GM21717 (cell line): ENCODE measurements around the gene SEMA7A.
"Not testable (repeated sequence)": the region's sequence is repeated elsewhere in the genome, so short reads cannot be mapped to it uniquely, and the experiment has no call there.

Experiments
- ATAC-seq: cut with Tn5 transposase; IDR thresholded peaks from one replicate; pipeline ENCODE4 v1.9.1; 2021; ENCODE audit warnings: mild to moderate bottlenecking, moderate library complexity; ENCODE audit not compliant: unreplicated experiment

Gene SEMA7A

DNA sequence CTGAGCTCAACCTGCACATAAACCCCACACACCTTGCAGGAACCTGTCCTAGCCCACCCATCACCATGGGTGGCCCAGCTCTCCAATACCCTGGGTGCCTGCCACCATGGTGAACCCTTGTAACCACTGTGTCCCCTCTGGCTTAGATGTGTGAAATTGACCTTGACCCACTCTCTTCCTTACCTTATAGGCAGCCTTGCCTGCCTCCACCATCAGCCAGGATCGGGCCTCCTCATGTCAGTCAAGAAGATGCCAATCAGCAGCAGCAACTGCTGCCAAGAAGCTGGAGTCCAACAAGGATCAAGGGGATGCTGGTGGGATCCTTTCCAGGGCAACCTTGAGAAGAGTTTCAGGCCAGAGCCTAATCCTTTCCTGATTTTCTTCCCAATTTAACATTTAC, 57.5 kb downstream of the SEMA7A start:
- no peak for ATAC-seq

DNA sequence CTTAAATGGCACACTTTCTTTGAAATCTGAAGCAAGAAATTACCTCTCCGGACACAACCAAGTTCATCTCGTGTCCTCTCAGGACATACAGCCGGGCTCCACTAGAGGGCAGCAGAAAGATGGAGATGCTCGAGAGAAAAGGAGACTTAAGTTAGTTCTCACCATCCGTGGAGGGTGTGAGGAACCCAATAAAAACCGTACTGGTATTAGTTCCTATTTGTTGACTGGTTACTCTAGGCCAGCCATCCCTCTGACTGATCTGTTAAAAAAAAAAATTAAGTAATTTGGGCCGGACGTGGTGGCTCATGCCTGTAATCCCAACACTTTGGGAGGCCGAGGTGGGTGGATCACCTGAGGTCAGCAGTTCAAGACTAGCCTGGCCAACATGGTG, 58.5 kb downstream of the SEMA7A start:
- ATAC-seq, result no peak

DNA sequence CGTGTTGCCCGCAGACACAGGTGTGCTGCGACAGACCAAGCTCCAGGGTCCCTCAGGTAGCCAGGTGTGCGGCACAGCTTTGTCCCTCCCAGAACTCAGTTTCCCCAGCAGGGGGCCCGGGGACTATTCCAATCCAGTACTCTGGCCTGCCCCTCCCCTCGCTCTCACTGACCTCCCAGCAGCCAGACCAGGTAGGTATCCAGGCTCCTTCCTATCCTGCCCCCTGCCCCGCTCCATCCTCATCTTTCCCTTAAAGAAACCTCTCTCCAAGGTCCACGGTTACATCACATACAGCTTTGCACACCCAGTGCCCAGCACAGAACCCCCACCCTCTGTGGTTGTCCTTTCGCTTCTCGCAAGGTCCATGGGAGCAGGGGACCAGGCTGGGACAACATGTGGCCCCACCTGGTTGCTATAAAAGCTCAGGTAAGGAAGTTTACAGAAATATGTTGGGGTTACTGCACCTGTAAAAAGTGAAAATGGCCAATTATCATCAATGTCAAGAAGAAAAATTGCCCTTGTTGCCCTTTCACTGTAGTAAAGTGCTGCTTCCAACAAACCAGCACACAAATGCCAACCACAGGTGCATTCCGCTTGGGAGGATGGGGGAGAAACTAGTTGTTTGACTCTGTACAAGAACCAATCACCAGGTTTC, 59.0 kb downstream of the SEMA7A start:
- ATAC-seq, result no peak

DNA sequence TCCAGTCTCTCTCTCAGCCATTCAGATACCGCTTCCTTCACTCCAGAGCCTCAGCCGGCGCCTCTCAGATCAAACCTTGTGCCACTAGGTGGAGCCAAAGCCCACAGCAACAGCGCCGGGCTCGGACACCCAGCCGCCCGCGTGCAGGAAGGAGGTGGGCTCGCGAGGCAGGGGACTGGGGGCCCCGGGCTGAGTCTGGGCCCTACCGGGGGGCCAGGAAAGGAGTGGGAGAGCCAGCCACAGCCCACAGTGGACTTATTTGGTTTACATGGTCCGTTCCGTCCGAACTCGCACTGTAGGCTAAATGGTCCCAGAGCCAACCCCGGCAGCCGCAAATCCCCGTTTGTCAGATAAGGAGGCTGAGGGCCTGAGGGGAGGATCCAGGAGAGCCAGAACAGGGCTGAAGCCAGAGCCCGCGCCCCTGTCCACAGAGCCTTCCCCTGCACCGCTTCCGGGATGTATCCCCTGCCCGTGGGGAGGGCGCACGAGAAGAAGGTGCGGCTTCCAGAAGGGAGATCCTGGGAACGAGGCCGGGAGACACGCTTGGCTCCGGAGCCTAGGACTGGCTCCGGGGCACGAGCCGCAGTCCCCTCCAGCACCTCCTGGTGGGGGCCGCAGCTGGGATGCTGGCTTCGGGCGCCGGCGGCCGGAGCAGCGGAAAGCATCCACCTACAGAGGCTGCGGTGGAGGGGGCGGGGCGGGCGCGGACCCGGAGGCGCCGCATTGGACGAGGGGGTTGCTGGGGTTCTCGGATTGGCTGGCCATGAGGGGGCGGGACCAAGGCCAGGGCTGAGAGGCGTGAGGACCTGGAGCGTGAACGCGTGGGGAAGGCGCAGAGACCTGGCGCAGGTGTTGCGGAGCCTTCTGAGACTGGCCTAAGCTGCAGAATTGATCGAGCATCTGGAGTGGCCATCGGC, 59.8 kb downstream of the SEMA7A start:
- peak; percentile 50 for ATAC-seq

DNA sequence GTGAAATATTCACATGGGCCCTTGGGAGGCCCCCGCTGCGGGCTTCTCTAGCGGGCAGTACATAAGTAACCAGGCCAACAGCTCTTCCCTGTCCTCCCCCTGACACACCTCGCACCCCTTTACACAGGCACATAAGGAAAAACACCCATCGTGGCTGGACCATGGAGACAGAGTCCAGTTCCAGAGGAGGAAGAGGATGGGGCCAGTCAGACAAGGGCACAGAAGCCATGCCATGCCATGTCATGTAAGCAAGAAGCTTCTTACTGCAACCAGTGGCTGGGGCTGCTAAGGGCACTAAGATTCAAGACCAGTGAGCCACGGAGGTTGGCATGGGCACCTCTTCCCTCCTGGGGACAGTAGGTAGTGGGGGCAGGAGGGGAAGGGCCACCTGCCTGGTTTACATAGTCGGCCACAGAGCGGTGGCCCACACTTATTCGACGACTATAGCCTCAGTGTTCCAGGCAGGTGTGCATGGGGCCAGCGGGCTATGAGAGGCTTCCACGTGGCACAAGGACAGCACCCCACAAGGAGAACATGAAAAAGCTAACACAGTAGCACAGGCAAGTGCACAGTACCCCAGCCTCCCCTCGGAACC, 60.6 kb downstream of the SEMA7A start:
- ATAC-seq, result no peak

DNA sequence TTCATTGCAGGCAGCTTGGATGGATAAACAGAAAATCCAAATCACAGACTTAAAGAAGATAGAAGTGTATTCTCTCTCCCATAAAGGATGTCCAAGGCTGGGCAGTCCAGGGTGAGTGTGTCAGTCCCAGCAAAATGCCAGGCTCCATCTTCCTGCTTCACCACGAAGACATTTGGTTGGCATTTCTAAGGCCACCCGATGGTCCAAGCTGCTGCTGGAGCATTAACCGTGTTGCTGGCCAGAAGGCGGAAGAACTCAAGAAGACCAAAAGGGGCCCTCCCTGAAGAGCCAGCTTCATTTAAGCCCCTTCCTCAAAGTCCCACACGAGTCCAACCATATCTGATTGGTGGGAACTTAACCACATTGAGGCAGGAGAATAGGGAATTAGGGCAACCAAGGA, 63.3 kb downstream of the SEMA7A start:
- ATAC-seq, result no peak

DNA sequence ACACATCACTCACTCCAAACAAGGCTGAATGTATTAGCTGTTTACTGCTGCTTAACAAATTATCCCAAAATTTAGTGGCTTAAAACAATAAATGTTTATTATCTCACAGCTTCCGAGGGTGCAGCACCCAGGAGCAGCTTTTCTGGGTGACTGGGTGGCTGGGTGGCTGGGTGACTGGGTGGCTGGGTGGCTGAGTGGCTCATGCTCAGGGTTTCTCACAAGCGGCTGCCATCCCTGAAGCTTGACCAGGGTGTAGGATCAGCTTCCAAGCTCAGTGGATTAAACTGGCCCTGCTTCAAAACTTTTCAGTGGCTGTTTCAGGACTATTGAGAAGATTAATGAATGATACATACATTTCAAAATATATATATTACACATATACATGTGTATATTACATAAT, 64.0 kb downstream of the SEMA7A start:
- ATAC-seq, result no peak

DNA sequence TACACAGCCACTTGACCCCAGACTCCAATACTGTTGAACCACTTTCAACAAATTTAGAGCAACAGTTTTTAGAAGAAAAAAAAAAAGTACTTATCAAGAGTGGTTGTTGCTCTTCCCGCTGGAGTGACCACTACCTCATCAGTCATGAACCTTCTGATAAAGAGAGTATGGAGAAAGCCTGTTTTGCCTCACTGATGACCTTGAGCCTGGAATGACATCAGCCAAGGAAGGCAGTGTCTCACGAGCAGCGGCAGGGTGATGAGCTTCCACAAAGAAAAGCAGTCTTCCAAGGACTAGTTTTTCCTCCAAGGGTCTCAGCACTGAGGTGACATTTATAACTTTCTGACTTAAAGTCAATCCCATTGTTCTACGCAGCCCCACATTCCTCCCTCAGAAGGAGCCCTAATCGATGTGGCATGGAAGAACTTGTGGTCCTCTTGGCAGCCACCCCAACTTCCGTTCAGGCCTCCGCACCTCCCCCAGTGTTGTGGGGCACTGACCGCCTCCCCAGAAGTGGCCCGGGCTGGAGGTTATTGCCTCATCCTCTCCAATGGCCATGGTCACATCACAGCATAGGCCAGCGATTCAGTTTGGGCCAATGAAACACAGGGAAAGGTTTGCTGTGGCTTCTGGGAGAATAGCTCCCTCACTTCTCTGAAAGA, 64.5 kb downstream of the SEMA7A start:
- no peak for ATAC-seq

DNA sequence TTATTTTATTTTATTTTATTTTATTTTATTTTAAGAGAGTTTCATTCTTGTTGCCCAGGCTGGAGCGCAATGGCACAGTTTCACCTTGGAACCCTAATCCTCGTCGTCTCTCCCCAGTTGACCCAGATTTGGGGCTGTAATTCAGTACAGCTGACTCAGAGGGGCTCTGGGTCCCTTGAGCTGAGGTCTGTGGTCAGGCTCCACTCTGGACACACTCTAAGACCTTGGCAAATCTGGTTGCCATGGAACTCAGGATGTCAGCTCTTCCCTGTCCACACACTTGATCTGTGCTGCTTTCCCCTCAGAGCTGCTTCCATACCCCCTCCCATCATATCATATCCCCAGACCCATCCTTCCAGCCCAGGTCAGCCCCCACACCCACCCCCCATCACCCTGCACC, 65.6 kb downstream of the SEMA7A start:
- no peak for ATAC-seq

DNA sequence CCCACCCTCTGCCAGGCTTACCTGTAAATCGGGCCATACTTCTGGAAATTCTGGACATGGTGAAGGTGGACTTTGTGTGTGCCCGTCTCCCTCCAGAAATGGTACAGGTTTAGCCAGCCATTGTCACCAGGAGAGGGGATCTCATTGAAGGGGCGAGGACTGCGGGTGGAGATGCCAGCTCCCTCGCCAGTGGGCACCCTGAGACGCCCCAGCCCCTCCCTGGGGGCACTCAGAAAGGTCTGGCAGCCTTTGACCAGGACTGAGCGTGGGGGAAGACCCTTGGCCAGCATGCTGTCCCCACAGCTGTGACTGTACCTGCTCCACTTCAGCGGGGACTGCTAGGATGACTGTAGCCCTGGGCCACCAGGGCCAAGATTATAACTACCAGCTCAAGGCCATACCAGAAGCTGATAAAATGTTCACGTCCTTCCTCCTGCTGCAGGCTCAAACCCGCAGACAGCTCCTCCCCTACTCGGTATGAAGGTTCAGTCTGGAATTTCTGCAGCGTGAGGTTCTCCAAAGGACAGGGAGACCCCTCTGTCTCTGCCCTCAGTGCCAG, 66.4 kb downstream of the SEMA7A start, which contains the start of gene CYP11A1:
CYP11A1 (minus strand) TSS at position 351 of the 559 bp plus-strand sequence; CDS start at position 290, 61 bp downstream.
- ATAC-seq, result no peak

DNA sequence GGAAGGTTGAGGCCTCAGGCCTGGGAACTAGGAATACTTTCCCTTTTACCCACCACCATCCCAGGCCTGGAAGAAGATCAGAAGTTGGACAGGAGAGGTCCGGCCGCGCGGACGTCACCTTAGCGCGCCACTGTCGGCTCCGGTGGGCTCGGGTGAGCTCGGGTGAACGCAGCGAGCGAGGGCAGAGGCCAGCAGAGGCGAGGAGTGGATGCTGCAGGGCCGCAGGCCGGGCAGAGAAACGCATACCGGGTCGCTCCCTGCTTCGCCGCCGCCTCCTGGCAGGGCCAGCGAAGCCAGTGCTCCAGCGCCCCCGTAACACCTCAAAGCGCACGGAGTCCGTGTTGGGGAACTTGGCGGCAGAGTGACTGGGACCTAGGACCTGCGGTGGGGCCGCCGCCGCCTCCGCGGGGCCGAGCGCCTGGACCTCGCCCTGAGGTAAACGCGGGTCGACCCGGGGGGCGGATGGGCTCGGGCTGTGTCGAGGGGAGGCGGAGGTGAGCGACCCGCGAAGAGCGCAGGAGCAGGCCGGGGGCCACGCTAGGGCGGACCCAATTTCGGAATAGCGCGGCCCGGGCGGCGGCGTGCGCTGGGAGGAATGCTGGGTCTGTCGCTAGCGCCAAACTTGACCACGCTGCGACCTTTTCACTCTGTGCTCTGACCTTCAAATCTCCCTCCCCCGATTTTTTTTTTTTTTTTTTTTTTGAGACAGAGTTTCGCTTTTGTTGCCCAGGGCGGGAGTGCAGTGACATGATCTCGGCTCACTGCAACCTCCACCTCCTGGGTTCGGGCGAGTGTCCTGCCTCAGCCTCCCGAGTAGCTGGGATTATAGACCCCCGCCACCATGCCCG, 67.9 kb downstream of the SEMA7A start:
- ATAC-seq, result no peak

DNA sequence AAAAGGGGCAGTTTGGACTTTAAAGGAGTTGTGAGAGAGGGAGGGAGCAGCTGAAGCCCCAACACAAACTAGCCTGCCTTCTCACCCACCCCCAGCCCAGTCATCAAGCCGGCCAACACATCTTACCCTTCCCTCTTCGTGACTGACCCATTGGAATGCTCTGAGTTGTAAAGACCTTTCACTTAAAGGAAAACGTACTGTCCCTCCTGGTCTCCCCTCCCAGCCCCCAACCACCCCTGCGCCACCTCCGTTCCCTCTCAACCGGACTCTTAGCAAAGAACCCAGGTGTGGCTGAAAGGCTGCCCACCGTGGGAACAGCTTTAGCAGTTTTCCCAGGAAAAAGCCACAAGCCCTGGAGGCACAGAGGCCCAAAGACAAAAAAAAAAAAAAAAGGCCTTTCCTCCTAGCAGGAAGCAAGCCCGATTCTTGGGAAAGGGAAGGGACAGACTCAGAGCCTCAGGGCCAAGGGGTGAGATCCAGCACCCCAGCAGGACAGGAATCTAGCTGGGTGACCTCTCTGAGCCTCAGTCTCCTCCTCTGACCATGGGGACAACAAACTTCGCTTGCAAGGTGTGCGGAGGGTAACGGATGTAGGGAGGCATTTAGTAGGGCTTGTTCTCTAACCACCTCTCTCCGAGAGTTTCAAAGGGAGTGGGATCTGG, 68.7 kb downstream of the SEMA7A start:
- ATAC-seq, result no peak

DNA sequence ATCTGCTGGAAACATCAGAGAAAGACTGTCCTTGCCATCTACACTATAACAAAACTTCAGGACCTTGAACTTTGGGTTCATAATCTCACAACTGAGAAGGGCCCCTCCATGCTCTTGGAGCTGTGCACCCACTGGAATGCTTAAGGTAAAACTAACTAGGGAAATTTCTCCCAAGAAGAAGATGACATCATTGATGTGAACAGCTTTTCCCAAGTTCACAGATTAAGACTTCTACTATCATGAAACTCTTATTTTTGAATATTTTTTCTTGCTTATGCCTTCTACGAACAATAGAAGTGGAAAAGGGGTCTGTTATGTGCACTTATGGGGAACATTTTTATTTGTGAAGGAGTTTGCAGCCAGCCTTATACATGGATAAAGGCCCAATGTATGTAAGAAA, 71.3 kb downstream of the SEMA7A start:
- ATAC-seq, result no peak

DNA sequence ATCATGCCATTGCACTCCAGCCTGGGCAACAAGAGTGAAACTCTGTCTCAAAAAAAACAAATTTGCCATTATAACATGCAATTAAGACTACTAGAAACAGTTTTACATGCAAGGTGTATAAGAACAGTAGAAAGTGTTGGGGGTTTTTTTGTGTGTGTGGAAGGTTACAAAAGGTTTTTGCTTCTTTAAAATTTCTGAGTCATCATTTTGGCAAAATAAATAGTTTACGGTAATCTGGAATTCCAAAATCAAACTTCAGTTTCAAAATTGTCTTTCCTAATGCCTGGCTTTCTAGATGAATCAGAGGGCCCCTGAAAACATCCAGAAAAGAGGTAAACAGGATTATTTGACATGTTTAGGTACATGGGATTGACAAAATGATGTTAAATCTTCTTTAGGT, 72.9 kb downstream of the SEMA7A start:
- ATAC-seq, result not testable (repeated sequence)

DNA sequence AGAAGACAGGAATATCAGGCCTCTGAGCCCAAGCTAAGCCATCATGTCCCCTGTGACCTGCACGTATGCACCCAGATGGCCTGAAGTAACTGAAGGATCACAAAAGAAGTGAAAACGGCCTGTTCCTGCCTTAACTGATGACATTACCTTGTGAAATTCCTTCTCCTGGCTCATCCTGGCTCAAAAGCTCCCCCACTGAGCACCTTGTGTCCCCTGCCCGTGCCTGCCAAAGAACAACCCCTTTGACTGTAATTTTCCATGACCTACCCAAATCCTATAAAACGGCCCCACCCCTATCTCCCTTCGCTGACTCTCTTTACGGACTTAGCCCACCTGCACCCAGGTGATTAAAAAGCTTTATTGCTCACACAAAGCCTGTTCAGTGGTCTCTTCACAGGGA, 74.4 kb downstream of the SEMA7A start:
- not testable (repeated sequence) for ATAC-seq
